HEK293 (cell line): Measurements from ENCODE around the gene PYCARD.

Experiments
- GLI4 ChIP-seq: fragments of 450-650 bp; formaldehyde crosslinking; IDR thresholded peaks from 2 replicates; pipeline ENCODE4 v1.5.1; 2016; ENCODE audit warnings: missing biosample characterization, missing genetic modification characterization
- MZF1 ChIP-seq: fragments of 450-650 bp; formaldehyde crosslinking; IDR thresholded peaks from 2 replicates; pipeline ENCODE4 v1.5.1; 2017; ENCODE audit warnings: missing biosample characterization, missing genetic modification characterization, borderline replicate concordance
- SETDB1 ChIP-seq: IDR thresholded peaks from one replicate; pipeline ENCODE4 v1.6.1; 2017; ENCODE audit warnings: mild to moderate bottlenecking, low read length, moderate library complexity, mixed read lengths; ENCODE audit not compliant: insufficient read length
- ZFP41 ChIP-seq: fragments of 450-650 bp; formaldehyde crosslinking; IDR thresholded peaks from 2 replicates; pipeline ENCODE4 v1.5.1; 2016; ENCODE audit warnings: missing biosample characterization, missing genetic modification characterization, borderline replicate concordance
- ZNF112 ChIP-seq: fragments of 450-650 bp; formaldehyde crosslinking; IDR thresholded peaks from 2 replicates; pipeline ENCODE4 v1.5.0; 2017; ENCODE audit warnings: missing biosample characterization, missing genetic modification characterization
- ZNF169 ChIP-seq: fragments of 450-650 bp; formaldehyde crosslinking; IDR thresholded peaks from 2 replicates; pipeline ENCODE4 v1.5.1; 2016; ENCODE audit warnings: missing biosample characterization, missing genetic modification characterization
- ZNF266 ChIP-seq: fragments of 450-650 bp; formaldehyde crosslinking; IDR thresholded peaks from 2 replicates; pipeline ENCODE4 v1.5.1; 2016; ENCODE audit warnings: missing biosample characterization, missing genetic modification characterization, low read depth
- ZNF544 ChIP-seq: fragments of 450-650 bp; formaldehyde crosslinking; IDR thresholded peaks from 2 replicates; pipeline ENCODE4 v1.5.0; 2017; ENCODE audit warnings: missing biosample characterization, missing genetic modification characterization
- ZNF621 ChIP-seq: fragments of 450-650 bp; formaldehyde crosslinking; IDR thresholded peaks from 2 replicates; pipeline ENCODE4 v1.5.1; 2017; ENCODE audit warnings: missing biosample characterization, missing genetic modification characterization
- ZNF704 ChIP-seq: fragments of 450-650 bp; formaldehyde crosslinking; IDR thresholded peaks from 2 replicates; pipeline ENCODE4 v1.5.1; 2016; ENCODE audit warnings: missing biosample characterization, missing genetic modification characterization
- ZNF791 ChIP-seq: fragments of 450-650 bp; formaldehyde crosslinking; IDR thresholded peaks from 2 replicates; pipeline ENCODE4 v1.5.1; 2016; ENCODE audit warnings: missing biosample characterization, missing genetic modification characterization
- TF ChIP-seq, protein P1 (sequence below): fragments of 450-650 bp; formaldehyde crosslinking; IDR thresholded peaks from 2 replicates; pipeline ENCODE4 v1.5.1; 2016; ENCODE audit warnings: missing biosample characterization, missing genetic modification characterization

DNA sequence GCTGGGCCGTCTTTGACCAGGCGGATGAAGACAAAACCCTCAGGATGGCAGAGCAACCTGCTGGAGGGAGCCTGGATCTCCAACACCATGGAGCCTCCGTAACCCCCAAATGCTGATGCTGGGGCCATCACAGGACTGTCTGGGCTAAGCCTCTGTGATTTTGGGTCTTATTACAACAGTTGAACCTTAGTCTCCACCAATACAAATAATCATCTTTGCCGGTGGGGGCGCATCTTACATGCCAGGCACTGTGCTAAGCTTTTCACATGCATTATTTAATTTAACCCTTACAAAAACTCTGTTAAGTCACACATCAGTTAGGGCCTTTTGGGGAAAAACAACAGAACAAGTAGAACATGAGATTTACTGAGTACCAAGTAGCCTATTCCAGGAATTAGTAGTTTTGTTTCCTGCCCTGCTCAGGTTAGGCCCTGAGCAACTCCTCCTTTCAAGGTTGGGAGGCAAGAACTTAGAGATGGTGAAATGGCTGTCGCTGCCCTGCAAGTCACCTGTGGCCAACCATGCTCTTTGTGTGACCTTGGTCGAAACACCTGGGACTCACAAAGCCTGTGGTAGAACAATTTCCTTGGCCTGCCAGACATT is 48.3 kb upstream of the PYCARD start:
- TF ChIP-seq, protein P1, sequence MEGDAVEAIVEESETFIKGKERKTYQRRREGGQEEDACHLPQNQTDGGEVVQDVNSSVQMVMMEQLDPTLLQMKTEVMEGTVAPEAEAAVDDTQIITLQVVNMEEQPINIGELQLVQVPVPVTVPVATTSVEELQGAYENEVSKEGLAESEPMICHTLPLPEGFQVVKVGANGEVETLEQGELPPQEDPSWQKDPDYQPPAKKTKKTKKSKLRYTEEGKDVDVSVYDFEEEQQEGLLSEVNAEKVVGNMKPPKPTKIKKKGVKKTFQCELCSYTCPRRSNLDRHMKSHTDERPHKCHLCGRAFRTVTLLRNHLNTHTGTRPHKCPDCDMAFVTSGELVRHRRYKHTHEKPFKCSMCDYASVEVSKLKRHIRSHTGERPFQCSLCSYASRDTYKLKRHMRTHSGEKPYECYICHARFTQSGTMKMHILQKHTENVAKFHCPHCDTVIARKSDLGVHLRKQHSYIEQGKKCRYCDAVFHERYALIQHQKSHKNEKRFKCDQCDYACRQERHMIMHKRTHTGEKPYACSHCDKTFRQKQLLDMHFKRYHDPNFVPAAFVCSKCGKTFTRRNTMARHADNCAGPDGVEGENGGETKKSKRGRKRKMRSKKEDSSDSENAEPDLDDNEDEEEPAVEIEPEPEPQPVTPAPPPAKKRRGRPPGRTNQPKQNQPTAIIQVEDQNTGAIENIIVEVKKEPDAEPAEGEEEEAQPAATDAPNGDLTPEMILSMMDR (tag by site-specific recombination) = no peak
- TF ChIP-seq ZNF621 (no peak), ZNF266 (no peak), ZNF169 (no peak), ZNF112 (tag by site-specific recombination) (no peak), ZNF791 (tag by site-specific recombination) (no peak), ZFP41 (no peak), SETDB1 (no peak), GLI4 (no peak), ZNF544 (no peak), MZF1 (tag by site-specific recombination) (no peak), ZNF704 (tag by site-specific recombination) (no peak)
